IMR-90 (cell line): ENCODE data around the gene PIAS1. TPM values are rescaled to one million over a fixed set of nuclear protein-coding genes. Genes with fewer than 3 reads are reported as not detected.

Source experiments
- ATAC-seq: fragments of 200-7000 bp; cut with Tn5 transposase; 2 replicates; pipeline ENCODE4 v1.9.1; 2020; ENCODE audit warnings: low read depth, mild to moderate bottlenecking, moderate library complexity
- BruUV-seq: library from RNA; stranded (reverse); fragments of 400-500 nt; replicated peaks from 2 replicates; lab custom pipeline; 2021; lab: Mats Ljungman, UMichigan
- CTCF ChIA-PET: fragments of 300-600 bp; formaldehyde crosslinking; extraction: SDS; loops from one replicate; lab custom pipeline; 2021; ENCODE audit warnings: antibody characterized with exemption; lab: Yijun Ruan, JAX
- POLR2A ChIA-PET: fragments of 300-600 bp; sonication (Branson Sonifier 250); formaldehyde crosslinking; loops from one replicate; lab custom pipeline; 2022; ENCODE audit warnings: antibody characterized with exemption; ENCODE audit not compliant: unreplicated experiment; lab: Charles Lee
- DNase-seq: peaks from one replicate; pipeline ENCODE4 v3.0.0; 2013
- H2AFZ ChIP-seq: replicated peaks from 2 replicates; pipeline ENCODE3; 2013; ENCODE audit warnings: low read length, mild to moderate bottlenecking; ENCODE audit not compliant: poor library complexity
- H2AK5ac ChIP-seq: 2 replicates; pipeline ENCODE4 v1.6.1; 2013; ENCODE audit warnings: low read depth, low read length, inconsistent platforms
- H2AK9ac ChIP-seq: replicated peaks from 2 replicates; pipeline ENCODE3; 2013; ENCODE audit warnings: mild to moderate bottlenecking, low read depth, low read length, moderate library complexity; ENCODE audit not compliant: poor library complexity
- H2BK120ac ChIP-seq: 2 replicates; pipeline ENCODE4 v1.6.1; 2013; ENCODE audit warnings: low read depth, low read length, inconsistent platforms
- H2BK15ac ChIP-seq: 3 replicates; pipeline ENCODE4 v1.6.1; 2013; ENCODE audit warnings: low read depth, low read length, inconsistent platforms
- H2BK20ac ChIP-seq: 2 replicates; pipeline ENCODE4 v1.6.1; 2013; ENCODE audit warnings: low read depth, mild to moderate bottlenecking, inconsistent platforms, low read length, moderate library complexity
- H2BK5ac ChIP-seq: 2 replicates; pipeline ENCODE4 v1.6.1; 2013; ENCODE audit warnings: mild to moderate bottlenecking, low read depth, low read length, inconsistent platforms; ENCODE audit not compliant: poor library complexity, severe bottlenecking
- H3K14ac ChIP-seq: replicated peaks from 2 replicates; pipeline ENCODE4 v1.6.1; 2013; ENCODE audit warnings: low read depth, low read length, inconsistent platforms
- H3K18ac ChIP-seq: 2 replicates; pipeline ENCODE4 v1.6.1; 2013; ENCODE audit warnings: low read depth, low read length, control low read depth
- H3K23ac ChIP-seq: 2 replicates; pipeline ENCODE4 v1.6.1; 2013; ENCODE audit warnings: low read depth, low read length, inconsistent platforms
- H3K27ac ChIP-seq: 2 replicates; pipeline ENCODE4 v1.5.1; 2013; ENCODE audit warnings: mild to moderate bottlenecking, control low read depth, low read length; ENCODE audit not compliant: insufficient read depth
- H3K27me3 ChIP-seq: 2 replicates; pipeline ENCODE4 v1.6.1; 2013; ENCODE audit warnings: low read length; ENCODE audit not compliant: control insufficient read depth, insufficient read depth
- H3K36me3 ChIP-seq: 2 replicates; pipeline ENCODE4 v1.6.1; 2013; ENCODE audit warnings: low read length, mixed read lengths; ENCODE audit not compliant: control insufficient read depth, insufficient read depth
- H3K4ac ChIP-seq: 2 replicates; pipeline ENCODE4 v1.6.1; 2013; ENCODE audit warnings: low read depth, low read length, inconsistent platforms
- H3K4me1 ChIP-seq: 2 replicates; pipeline ENCODE4 v1.6.1; 2013; ENCODE audit warnings: low read length, mixed read lengths; ENCODE audit not compliant: control insufficient read depth, insufficient read depth
- H3K4me2 ChIP-seq: 2 replicates; pipeline ENCODE4 v1.6.1; 2013; ENCODE audit warnings: low read depth, mild to moderate bottlenecking, control low read depth, low read length, moderate library complexity
- H3K4me3 ChIP-seq: 2 replicates; pipeline ENCODE4 v1.5.1; 2013; ENCODE audit warnings: low read depth, mild to moderate bottlenecking, control low read depth, low read length, moderate library complexity; ENCODE audit not compliant: insufficient read depth
- H3K56ac ChIP-seq: 2 replicates; pipeline ENCODE4 v1.6.1; 2013; ENCODE audit warnings: low read length, inconsistent platforms; ENCODE audit not compliant: insufficient read depth; ENCODE audit errors: extremely low read depth
- H3K79me1 ChIP-seq, 2 experiments: 2 replicates each; pipeline ENCODE4 v1.6.1; 2013; ENCODE audit warnings: low read length in 2 of 2, inconsistent platforms in 1 of 2, low read depth in 1 of 2
- H3K9ac ChIP-seq: 2 replicates; pipeline ENCODE4 v1.6.1; 2013; ENCODE audit warnings: low read depth, low read length, control low read depth
- H3K9me1 ChIP-seq: 2 replicates; pipeline ENCODE4 v1.6.1; 2013; ENCODE audit warnings: low read length, inconsistent platforms; ENCODE audit not compliant: insufficient read depth
- H3K9me3 ChIP-seq: 2 replicates; pipeline ENCODE4 v1.6.1; 2013; ENCODE audit warnings: low read length; ENCODE audit not compliant: control insufficient read depth, insufficient read depth
- H4K20me1 ChIP-seq: 2 replicates; pipeline ENCODE4 v1.6.1; 2013; ENCODE audit warnings: low read length, inconsistent platforms; ENCODE audit not compliant: insufficient read depth
- H4K5ac ChIP-seq: 2 replicates; pipeline ENCODE4 v1.6.1; 2013; ENCODE audit warnings: mild to moderate bottlenecking, low read depth, low read length, control low read depth
- H4K8ac ChIP-seq, 2 experiments: 2 replicates each; pipeline ENCODE4 v1.6.1; 2013; ENCODE audit warnings: low read depth in 2 of 2, low read length in 2 of 2, control low read depth in 1 of 2, inconsistent platforms in 1 of 2
- H4K91ac ChIP-seq: 2 replicates; pipeline ENCODE4 v1.6.1; 2013; ENCODE audit warnings: low read depth, low read length, inconsistent platforms; ENCODE audit not compliant: insufficient read depth
- CHD1 ChIP-seq: IDR thresholded peaks from 2 replicates; pipeline ENCODE4 v1.6.1; 2012; ENCODE audit warnings: low read depth, low read length, improper control_type of control experiment
- MXI1 ChIP-seq: IDR thresholded peaks from 2 replicates; pipeline ENCODE4 v1.6.1; 2012; ENCODE audit warnings: low read depth, mild to moderate bottlenecking, low read length, moderate library complexity, borderline replicate concordance
- WGBS, 2 experiments: methylation state at CpG; one replicate each; pipeline versions ENCODE4 v1.1.5 to v1.1.7; 2013; ENCODE audit warnings: missing lambda C conversion rate in 2 of 2; ENCODE audit not compliant: insufficient read length in 1 of 2; ENCODE audit errors: extremely low coverage in 2 of 2; 5-methylcytosine and 5-hydroxymethylcytosine counted together
- dilution Hi-C: fragments of 300-500 bp; cut with HindIII; formaldehyde crosslinking; loops from one replicate; pipeline ENCODE4 v1.14.3; 2018; ENCODE audit warnings: low sequenced_read_pairs; ENCODE audit not compliant: unreplicated experiment
- in situ Hi-C: fragments of 300-500 bp; cut with MboI; formaldehyde crosslinking; loops from 3 replicates; pipeline ENCODE4 v1.14.3; 2019; ENCODE audit warnings: low sequenced_read_pairs, inconsistent platforms, mixed read lengths
- intact Hi-C: fragments of 100-400 bp; cut with micrococcal nuclease; formaldehyde crosslinking; loops from 2 replicates; pipeline ENCODE4 v1.10.0; 2022
- polyA plus RNA-seq, 3 experiments: library from polyadenylated mRNA; depleted of rRNA; stranded (reverse); fragments of >200 nt; gene quantifications; 2 replicates each; pipeline ENCODE4 v1.2.3, GENCODE V29; 2012; ENCODE audit warnings: low replicate concordance in 1 of 3
- total RNA-seq: library from RNA; depleted of rRNA; stranded (reverse); fragments of >200 nt; gene quantifications from 2 replicates; pipeline ENCODE4 v1.2.3, GENCODE V29; 2012

The PIAS1 gene
- total and polyA plus RNA-seq, 2 of the 4 experiments (the other 2 are of a cell fraction): 20.0 to 63.6 TPM

DNA sequence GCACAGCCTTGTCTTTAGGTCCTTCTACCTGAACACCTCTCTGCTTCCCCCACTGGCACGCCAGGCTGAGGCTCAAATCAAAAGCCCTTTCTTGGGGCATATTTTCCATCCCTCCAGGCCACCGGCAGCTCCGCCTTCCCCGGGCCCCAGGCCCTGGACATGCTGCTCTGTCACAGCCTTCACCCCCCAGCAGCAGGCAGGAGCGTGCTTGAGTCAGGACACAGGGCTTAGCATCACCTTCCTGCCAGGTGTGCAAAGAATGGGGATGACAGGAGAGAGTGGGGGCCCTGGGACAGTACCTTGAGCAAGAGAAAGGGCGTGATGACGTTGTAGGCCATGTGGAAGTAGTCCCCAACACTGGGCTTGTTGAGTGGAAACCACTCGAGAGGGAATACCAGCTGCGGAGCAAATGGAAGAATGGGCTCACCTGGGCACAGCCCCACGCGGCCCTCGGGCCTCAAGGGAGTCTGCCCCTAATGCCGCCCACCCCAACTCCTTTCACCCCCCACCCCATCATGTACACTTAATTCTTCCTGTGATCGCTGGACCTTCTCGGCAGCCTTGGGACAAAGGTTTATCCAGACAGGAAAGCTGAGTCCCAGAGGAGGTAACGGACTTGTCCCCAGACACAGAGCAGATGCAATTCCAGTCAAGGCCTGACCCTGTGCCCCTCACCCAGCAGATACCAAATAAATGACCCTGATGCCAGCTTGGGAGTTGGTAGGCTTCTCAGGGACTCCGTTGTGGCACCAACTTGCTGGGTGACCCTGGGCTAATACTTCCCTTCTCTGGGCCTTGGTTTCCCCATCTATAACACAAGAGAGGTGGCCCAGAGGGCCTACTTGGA, 160.1 kb downstream of the PIAS1 start (continued):
- no peak for TF ChIP-seq CHD1

DNA sequence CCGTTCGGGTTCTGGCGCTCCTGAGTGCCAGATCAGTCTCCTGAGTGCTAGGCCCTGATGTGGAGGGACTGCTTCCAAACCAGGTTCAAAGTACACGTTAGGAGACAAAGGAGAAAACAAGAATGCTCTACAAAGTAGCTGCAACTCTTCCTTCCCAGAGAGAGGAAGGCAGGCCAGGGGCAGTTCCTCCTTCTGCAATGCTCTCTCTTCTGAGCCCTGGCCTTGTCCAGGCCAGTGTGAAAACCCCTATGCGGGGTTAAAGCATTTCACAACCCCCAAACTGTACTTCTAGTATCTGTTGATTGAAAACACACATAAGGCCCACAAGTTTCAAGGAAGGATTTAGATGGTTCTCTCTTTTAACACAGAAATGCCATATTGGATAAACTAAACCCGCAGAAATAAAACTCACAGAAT, 160.7 kb downstream of the PIAS1 start:
- Histone ChIP-seq H2AK5ac (no peak overlapping the region), H2BK15ac (no peak overlapping the region), H3K23ac (no peak overlapping the region), H3K9me1 (peaks cover 9% of the 10 kb centered on the region; the same call in 1 of the 2 replicates), H3K18ac (no peak overlapping the region), H4K8ac (no peak overlapping the region), H2AFZ (no peak overlapping the region), H4K91ac (no peak overlapping the region), H3K14ac (no peak overlapping the region), H3K79me1 (peaks cover 30 to 66% of the 10 kb centered on the region in 2 experiments), H3K27ac (no peak overlapping the region), H3K56ac (no peak overlapping the region), H3K4me3 (no peak overlapping the region), H2BK5ac (no peak overlapping the region), H2BK120ac (no peak overlapping the region), H4K20me1 (peaks cover 17% of the 10 kb centered on the region; the same call in 1 of the 2 replicates), H2BK20ac (no peak overlapping the region), H3K4ac (no peak overlapping the region), H3K9me3 (no peaks in the 10 kb centered on the region), H3K36me3 (no peaks in the 10 kb centered on the region; the same call in 1 of the 2 replicates), H3K4me1 (peaks cover 3% of the 10 kb centered on the region; the same call in 1 of the 2 replicates), H3K4me2 (no peak overlapping the region), H2AK9ac (no peak overlapping the region), H3K27me3 (no peaks in the 10 kb centered on the region), H4K5ac (no peak overlapping the region), H3K9ac (no peak overlapping the region)
- BruUV-seq: no TSS peak
- in situ Hi-C loops: no loop called here
- CTCF ChIA-PET: no interaction called here
- dilution Hi-C loops: no loop called here
- ATAC-seq: no peak
- intact Hi-C loops: no loop called here
- DNase-seq: no peak
- TF ChIP-seq MXI1: no peak
- POLR2A ChIA-PET: no interaction called here
- WGBS, 2 experiments: no CpG with 5 or more reads among the region's 6 CpGs
